HG03159 (cell line): ENCODE measurements around the gene C12orf57.

ENCODE experiments used
- ATAC-seq: cut with Tn5 transposase; IDR thresholded peaks from one replicate; pipeline ENCODE4 v1.9.1; 2021; ENCODE audit warnings: mild to moderate bottlenecking, moderate library complexity; ENCODE audit not compliant: unreplicated experiment

The C12orf57 gene

DNA sequence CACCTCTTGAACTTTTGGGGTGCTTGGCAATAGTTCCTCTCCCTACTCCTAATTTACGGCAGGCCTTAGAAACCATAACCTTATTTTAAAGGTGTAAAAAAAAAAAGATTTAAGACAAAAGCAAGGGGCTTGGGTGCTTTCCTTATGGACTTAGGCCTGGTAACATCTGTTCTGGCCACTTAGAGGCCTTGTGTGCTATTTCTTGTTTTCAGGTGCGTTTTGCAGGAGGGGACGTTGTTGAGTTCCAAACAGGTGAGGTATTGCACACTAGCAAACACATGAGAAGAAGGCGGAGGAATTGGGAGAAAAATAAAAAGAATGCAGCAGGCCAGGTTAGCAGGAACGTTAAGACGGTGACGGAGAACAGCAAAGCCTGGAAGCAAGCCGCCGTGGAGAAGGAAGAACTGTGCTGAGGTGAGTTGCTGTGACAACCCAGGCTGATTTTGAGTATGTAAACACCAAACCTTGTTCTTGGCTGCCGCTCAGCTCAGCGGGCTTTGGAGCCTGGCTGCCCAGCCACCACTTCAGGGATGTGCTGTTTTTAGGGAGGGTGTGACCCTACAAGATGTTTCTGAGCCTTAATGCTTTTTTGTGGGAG is 44.2 kb downstream of the C12orf57 start:
- no peak for ATAC-seq
